Transverse colon (tissue), 4 donors: ENCODE measurements around the gene VEPH1. TPM values are rescaled to one million over a fixed set of nuclear protein-coding genes. Genes with fewer than 3 reads are reported as not detected.

Experiments used
- DNase-seq: peaks from one replicate; pipeline ENCODE4 v3.0.0-alpha.2; 2019
- H3K27ac ChIP-seq, 4 donors: fragments of 200-600 bp; sonication (generic); 2 replicates each; pipeline ENCODE4 v1.5.1; 2016 to 2018; ENCODE audit warnings: inconsistent platforms in 4 of 4
- H3K27me3 ChIP-seq: fragments of 200-600 bp; sonication (generic); 2 replicates; pipeline ENCODE4 v1.5.1; 2017; ENCODE audit warnings: inconsistent platforms
- H3K36me3 ChIP-seq, 4 donors: fragments of 200-600 bp; sonication (generic); 2 replicates each; pipeline ENCODE4 v1.5.1; 2017 to 2019; ENCODE audit warnings: inconsistent platforms in 4 of 4
- H3K4me1 ChIP-seq, 4 donors: fragments of 200-600 bp; sonication (generic); 2 replicates each; pipeline ENCODE4 v1.5.1; 2017 to 2020; ENCODE audit warnings: inconsistent platforms in 4 of 4
- H3K4me3 ChIP-seq, 4 donors: fragments of 200-600 bp; sonication (generic); 1 replicate in 1 of 4; 2 replicates in 3 of 4; pipeline versions ENCODE4 v1.5.1 to v1.6.1; 2017 to 2019; ENCODE audit warnings: inconsistent platforms in 4 of 4
- H3K9me3 ChIP-seq, 2 donors: fragments of 200-600 bp; sonication (generic); 2 replicates each; pipeline ENCODE4 v1.5.1; 2017 to 2019; ENCODE audit warnings: inconsistent platforms in 2 of 2
- EP300 ChIP-seq: sonication (generic); formaldehyde crosslinking; IDR thresholded peaks from one replicate; pipeline ENCODE4 v1.6.1; 2017; ENCODE audit warnings: antibody characterized with exemption, low read depth
- POLR2A ChIP-seq: fragments of 450-650 bp; IDR thresholded peaks from one replicate; pipeline ENCODE4 v1.6.1; 2016; ENCODE audit warnings: antibody characterized with exemption, mild to moderate bottlenecking, moderate library complexity
- POLR2AphosphoS5 ChIP-seq, 3 donors: sonication (generic); formaldehyde crosslinking; IDR thresholded peaks; one replicate each; pipeline ENCODE4 v1.6.1; 2016; ENCODE audit warnings: antibody characterized with exemption in 3 of 3
- WGBS, 2 donors: methylation state at CpG; one replicate each; pipeline ENCODE4 v1.1.5; 2018; ENCODE audit warnings: low coverage in 1 of 2; 5-methylcytosine and 5-hydroxymethylcytosine counted together
- in situ Hi-C, 4 donors: fragments of 200-750 bp; cut with MboI; loops; one replicate each; pipeline versions ENCODE4 v1.15.0 to v1.15.1; 2017; ENCODE audit warnings: low sequenced_read_pairs in 3 of 4, low pct_ligation_motif_present in 1 of 4, low pct_unique_long_range_greater_than_20kb in 1 of 4
- intact Hi-C: fragments of 100-400 bp; cut with DNase I; formaldehyde crosslinking; loops from one replicate; pipeline ENCODE4 v1.15.1; 2023; ENCODE audit warnings: low total_unique reads
- total RNA-seq, 4 donors: library from RNA; depleted of rRNA; stranded (reverse); fragments of >200 nt; gene quantifications; one replicate each; pipeline ENCODE4 v1.1.0, GENCODE V29; 2016
- TF ChIP-seq, protein P1 (sequence below), 5 experiments: fragments of 200-600 bp in 3 of 5; fragments of 450-650 bp in 2 of 5; sonication (generic) in 3 of 5; IDR thresholded peaks; 1 replicate in 2 of 5; 2 replicates in 3 of 5; pipeline ENCODE4 v1.5.1; 2016 to 2017; ENCODE audit warnings: antibody characterized with exemption in 5 of 5, inconsistent platforms in 3 of 5, mild to moderate bottlenecking in 2 of 5, moderate library complexity in 1 of 5

The VEPH1 gene
- total RNA-seq, 4 donors from 2014 or later, result 0.20 to 4.1 (median 0.90) TPM

DNA sequence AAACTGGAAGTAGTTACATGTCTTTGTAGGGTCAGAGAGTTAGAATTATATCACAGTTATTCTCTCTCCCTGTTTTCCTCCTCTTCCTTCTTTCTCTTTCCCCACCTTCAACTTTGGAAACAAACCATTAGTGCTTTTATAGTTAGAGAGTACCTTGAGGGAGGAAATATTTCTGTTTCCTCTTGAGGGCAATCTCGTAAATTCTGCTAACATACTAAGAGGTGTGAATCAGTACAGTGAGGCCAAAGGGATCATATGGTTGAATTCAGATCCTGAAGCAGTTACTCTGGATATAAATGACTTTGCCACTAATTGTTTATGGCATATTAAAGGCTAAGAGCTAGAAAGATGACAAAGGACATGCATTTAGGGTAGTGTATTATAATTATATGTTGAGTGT, 283.0 kb downstream of the VEPH1 start:
- Histone ChIP-seq H3K27ac (no peak overlapping the region), H3K4me1 (no peaks in the 10 kb centered on the region), H3K27me3 (no peaks in the 10 kb centered on the region), H3K36me3 (no peaks in the 10 kb centered on the region), H3K4me3 (no peak overlapping the region), H3K9me3 (no peaks in the 10 kb centered on the region)
- DNase-seq, result no peak
- intact Hi-C loops (no loop called here), in situ Hi-C loops (loop anchor here in 2 of 4 donors (25.0 kb wide), 1 partner anchor 267 kb away; no protein-coding TSS in a partner anchor)
- 11 to 42% methylated on average over 1 of the region's 1 CpG for WGBS, 2 donors
- TF ChIP-seq, protein P1, sequence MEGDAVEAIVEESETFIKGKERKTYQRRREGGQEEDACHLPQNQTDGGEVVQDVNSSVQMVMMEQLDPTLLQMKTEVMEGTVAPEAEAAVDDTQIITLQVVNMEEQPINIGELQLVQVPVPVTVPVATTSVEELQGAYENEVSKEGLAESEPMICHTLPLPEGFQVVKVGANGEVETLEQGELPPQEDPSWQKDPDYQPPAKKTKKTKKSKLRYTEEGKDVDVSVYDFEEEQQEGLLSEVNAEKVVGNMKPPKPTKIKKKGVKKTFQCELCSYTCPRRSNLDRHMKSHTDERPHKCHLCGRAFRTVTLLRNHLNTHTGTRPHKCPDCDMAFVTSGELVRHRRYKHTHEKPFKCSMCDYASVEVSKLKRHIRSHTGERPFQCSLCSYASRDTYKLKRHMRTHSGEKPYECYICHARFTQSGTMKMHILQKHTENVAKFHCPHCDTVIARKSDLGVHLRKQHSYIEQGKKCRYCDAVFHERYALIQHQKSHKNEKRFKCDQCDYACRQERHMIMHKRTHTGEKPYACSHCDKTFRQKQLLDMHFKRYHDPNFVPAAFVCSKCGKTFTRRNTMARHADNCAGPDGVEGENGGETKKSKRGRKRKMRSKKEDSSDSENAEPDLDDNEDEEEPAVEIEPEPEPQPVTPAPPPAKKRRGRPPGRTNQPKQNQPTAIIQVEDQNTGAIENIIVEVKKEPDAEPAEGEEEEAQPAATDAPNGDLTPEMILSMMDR (IDR thresholded peaks at IDR 0.05), result no peak

GRCh38 chr3:157219215-157219614, 284.0 kb downstream of the VEPH1 start:
- WGBS, 2 donors, result 88 to 92% methylated on average over 3 of the region's 3 CpGs

More at GRCh38 chr3:157219215-157219614, 284.0 kb downstream of the VEPH1 start:
- Histone ChIP-seq H3K9me3 (no peaks in the 10 kb centered on the region), H3K4me3 (no peak overlapping the region), H3K27ac (no peak overlapping the region), H3K4me1 (no peaks in the 10 kb centered on the region), H3K27me3 (no peaks in the 10 kb centered on the region), H3K36me3 (no peaks in the 10 kb centered on the region)
- intact Hi-C loops, result no loop called here
- TF ChIP-seq POLR2A (no peak), POLR2AphosphoS5 (IDR thresholded peaks at IDR 0.05) (no peak), EP300 (no peak)
- TF ChIP-seq, protein P1 (IDR thresholded peaks at IDR 0.05), result no peak
- no peak for DNase-seq
- in situ Hi-C loops, result loop anchor here in 2 of 4 donors (25.0 kb wide), 1 partner anchor 268 kb away; no protein-coding TSS in a partner anchor

Other genes starting within 250 kb of the VEPH1 start
- 10 to 100 TPM in 1 of 4 donors, 1 to 10 TPM in 3; 1.8 to 26.2 (median 3.7) TPM for gene PTX3, start 66.6 kb downstream of the VEPH1 start, total RNA-seq